Retina (tissue), 1 donor: ENCODE measurements around the gene UBAC2.

Source experiments
- DNase-seq: peaks from one replicate; pipeline ENCODE4 v3.0.0-alpha.2; 2016

The UBAC2 gene

DNA sequence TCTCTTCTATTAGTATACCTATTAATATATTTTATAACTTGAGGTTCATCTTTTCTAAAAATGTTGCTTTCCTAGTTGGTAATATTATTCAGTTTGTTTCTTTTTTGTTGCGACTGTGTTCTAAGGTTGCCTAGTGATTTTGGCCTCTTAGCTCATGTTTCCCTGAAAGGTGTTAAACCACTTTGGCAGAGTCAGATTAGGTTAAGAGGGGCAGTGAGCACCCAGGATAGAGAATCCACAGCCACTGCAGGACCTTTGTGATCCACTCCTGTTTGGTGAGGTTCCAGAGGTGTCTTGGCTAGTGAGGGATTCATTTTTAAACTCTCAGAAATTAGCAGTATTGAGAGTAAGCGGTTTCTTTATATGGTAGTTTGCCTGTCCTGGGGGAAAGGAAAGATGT lies 72.5 kb downstream of the UBAC2 start:
- DNase-seq, result no peak

DNA sequence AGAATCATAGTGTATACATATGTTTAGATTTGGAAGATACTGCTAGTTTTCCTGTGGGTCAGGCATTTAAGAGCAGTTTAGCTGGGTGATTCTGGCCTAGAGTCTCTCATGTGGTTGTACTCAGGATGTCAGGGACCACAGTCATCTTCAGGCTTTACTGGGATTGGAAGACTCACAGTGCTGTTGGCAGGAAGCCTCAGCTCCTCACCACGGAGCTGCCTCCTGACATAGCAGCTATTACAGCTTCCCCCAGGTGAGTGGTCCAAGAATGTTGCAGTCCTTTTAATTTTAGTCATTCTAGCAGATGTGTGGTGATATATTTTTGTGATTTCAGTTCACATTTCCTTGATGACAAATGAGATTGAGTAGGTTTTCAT lies 74.4 kb downstream of the UBAC2 start:
- no peak for DNase-seq

DNA sequence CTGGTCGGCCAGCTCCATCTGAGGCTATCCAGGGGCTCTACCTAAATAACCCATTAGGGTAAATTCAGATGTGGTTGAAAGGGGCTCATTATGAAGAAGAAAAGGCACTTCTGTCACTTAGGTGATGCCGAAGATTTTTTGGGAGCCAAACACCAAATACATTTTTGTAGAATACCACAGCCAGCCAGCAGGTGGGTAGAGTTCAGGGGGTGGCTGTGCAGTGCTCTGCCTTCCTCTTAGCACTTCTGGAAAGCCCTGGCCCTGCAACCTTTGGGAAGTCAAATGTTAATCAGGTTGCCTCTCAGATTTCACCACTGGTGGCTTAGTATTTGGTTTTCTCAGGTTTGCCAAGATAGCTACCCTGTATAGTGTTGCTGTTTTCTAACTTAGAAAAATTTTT lies 76.1 kb downstream of the UBAC2 start:
- DNase-seq, result no peak

DNA sequence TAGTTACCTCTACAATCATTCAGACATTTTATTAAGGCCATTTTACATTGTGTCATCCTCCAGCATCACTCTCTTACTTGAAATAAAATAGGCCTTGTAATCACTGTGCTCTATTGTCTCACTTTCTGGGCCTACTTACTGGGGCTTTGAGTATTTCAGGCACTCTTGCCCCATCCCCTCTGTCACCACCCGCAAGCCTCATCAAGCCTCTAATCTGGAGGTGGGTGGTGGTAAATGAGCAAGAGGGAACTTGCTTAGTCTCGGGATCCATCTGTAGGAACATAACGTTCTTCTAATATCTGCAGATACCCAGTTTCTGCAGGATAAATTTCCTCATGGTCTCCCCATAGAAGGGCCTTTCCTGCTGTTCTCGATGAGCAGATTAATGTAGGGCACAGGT lies 77.0 kb downstream of the UBAC2 start:
- no peak for DNase-seq

DNA sequence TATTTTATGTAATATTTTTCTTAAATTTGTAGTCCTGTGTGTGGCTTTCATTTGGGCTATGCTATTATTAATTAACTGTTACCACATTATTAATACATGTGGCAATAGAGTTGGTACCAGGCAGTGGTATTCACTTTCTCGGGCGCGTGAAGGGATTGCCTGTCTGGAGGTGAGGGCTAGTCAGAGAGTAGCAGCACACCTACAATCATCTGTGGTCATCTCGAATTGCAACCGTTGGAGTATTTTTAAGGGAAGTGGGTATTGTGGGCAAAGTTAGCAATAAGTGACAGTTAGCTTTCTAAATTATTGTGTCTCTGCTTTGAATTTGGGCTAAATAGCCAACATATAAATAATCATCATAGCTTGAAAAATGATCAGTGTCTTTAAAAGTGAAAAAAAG lies 77.5 kb downstream of the UBAC2 start:
- DNase-seq, result no peak

DNA sequence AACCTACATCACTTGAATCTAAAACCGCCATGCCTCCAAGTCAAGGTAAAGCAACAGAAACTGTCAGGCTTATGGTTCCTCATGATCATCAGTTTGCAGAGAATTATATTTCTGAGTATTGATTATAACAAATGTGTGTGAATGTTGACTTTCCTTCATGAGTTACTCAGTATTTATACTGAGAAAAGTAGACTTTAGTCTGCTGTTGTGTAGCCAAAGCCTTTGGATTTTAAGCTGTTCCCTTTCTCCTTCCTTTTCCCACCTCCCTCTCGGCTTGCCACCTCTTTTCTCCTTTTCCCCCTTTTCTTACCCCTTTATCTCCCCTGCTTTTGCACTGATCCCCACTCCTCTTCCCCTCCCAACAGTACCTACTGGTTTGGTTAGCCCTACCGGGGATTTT lies 78.2 kb downstream of the UBAC2 start:
- no peak for DNase-seq

DNA sequence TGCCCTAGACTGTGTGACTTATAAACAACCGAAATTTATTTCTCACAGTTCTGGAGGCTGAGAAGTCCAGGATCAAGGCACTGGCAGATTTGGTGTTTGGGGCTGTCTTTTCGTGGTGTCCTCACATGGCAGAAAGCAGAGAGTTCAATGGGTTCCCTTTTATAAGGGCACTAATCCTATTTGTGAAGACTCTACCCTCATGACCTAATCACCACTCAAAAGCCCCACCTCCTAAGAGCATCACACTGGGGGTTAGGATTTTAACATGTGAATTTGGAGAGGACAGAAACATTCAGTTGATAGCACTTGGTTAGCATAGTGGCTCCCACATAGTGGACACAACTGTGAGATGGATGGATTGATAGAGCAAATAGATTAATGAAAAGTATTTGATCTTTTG lies 79.0 kb downstream of the UBAC2 start:
- no peak for DNase-seq

DNA sequence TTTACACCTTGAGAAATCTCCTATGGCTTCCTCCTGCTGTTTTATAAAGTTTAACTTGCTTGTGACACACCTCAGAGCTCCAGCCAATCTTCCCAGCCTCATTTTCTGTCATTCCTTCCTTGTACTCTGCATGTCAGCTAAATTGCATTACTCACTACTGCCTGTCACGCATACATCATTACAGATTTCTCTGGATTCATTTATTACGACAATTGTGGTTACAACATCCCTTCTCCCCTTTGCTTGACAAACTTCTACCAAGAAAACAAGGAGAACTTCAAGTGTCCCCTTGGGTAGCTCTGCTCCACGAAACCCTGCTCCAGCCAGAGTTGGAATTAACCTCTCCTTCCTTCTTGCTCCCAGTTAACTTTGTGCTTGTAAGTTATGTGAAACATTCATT lies 79.5 kb downstream of the UBAC2 start:
- DNase-seq, result no peak

DNA sequence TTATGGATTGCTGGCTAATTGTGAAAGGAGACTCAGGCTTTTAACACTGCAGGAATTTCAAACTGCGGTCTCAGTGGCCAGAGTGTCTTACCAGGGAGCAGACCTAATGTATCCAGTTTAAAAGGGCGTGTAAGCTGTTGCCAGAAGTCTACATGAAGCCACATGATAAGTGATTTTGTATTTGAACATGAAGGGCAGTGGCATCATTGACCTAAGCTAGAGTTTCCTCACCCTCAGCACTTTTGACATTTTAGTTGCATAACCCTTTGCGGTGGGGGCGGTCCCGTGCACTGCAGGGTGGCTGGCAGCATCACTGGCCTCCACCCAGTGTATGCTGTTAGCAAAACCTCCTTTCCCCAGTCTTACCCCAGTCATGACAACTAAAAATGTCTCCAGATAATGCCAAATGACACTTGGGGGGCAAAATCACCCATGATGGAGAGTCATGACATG lies 81.2 kb downstream of the UBAC2 start:
- DNase-seq, result no peak

DNA sequence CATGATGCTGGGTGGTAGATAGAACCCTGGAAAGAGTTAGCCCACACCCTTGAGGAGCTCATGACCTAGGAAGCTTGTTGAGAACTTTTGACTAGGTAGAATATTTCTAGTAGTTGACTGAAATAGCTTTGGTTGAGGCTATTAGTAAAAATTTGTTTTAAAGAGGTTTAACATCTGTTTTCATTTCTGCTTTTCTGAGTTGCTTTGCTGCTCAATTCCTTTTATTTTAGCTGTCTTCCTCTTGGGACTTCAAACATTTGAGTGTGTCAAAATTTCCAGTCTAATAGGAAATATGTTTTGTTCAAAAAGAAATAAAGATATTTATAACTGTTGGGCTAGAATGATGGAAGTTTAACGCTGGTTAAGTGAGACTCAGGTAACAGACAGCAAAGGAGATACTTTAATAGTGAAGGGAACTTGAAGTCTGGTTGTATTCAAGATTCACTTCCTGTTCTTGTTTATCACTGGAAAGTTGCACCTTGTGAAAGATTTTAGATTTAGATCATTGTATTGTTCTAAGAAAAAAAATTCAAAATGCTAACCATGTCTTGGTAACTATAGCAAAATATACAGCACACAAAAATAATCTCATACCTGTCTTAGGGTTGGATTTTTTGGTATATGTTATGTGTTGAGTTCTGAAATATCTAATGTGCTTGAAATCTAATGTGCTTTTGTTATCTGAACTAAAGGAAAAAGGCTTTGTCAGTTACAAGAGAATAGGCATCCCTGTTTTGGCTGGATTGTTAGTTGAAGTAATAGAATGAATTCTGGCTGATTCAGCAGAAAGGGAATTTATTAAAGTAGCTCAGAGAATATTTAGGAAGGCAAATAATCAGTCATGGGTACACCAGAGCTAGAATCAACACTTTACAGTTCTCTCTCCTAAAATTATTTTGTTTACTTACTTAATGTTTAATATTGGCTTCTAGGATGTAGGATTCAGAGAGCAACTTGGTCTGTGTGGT lies 81.9 kb downstream of the UBAC2 start:
- DNase-seq, result no peak

DNA sequence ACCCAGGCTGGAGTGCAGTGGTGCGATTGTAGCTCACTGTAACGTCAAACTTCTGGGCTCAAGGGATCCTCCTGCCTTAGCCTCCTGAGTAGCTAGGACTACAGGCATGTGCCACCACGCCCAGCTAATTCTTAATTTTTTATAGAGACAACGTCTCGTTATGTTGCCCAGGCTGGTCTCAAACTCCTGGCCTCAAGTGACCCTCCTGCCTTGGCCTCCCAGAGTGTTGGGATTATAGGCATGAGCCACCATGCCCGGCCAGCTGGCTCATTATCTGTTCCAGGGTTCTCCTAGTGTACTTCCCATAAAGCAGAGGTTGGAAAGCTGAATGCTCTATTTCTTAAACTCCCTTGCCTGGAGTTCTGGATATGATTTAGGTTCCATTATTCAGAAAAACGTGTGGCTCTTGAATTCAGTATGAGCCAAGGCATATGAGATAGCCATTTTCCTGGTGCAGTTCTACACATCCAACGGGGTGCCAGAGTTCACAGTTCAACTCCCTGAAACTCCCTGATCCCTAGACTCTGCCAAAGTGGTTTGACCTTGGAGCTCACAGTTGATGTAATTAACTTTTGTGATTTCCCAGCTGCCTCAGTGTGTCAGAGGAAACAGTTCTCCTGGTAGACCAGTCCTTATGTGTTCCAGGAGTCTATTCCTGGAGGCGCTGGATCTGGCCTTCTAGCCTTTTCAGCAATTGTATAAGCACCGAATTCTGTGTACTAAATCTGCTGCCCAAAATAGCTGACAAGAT lies 85.0 kb downstream of the UBAC2 start:
- no peak for DNase-seq

DNA sequence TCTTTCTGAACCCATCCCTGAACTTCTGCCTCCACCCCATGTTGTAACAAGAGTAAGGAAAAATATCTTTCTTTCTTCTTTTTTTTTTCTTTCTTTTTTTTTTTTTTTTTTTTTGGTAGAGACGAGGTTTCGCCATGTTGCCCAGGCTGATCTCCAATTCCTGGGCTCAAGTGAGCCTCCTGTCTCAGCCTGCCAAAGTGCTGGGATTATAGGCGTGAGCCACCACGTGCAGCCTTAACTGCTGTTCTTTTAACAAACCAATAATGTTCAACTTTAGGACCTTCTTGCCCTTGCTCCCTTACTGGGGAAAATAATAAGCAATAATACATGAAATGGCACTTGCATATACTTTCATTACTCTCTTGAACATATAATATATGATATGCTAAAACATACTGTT lies 86.9 kb downstream of the UBAC2 start:
- no peak for DNase-seq

DNA sequence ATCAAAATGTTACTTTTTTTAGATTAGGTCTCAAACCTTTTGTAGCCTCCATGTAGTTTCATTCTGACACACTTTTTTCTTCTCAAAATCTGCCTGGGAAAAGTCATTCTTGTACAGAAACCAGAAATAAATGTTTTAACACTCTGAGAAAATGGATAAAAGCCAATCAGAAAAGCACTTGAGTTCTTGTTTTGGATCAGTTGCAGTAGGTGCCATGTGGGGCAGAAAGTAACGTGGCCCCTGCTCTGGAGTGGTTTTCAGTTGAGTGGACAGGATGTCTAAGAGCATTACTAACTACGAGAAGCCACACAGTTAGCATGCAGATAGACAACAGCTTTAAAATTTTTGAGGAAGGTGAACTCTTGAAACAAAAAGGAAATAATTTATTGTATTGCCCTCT lies 87.4 kb downstream of the UBAC2 start:
- no peak for DNase-seq

DNA sequence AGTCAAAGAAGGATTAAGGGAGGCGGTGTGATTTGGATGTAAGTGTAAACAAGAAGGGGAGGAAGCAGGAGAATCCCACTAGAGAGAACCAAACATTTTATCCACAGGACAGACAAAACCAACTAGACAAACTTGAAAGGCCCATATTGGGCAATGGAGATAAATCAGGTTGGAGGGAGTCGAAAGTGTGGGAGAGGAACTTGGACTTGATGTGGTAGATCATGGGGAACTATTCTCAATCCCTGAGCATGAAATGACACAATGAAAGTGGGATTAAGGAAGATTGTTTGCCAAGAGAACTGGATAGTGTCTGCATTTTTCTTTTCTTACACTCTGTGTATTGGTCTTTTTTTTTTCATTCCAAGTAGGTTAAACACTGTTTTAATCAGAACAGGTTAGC lies 88.6 kb downstream of the UBAC2 start:
- no peak for DNase-seq

DNA sequence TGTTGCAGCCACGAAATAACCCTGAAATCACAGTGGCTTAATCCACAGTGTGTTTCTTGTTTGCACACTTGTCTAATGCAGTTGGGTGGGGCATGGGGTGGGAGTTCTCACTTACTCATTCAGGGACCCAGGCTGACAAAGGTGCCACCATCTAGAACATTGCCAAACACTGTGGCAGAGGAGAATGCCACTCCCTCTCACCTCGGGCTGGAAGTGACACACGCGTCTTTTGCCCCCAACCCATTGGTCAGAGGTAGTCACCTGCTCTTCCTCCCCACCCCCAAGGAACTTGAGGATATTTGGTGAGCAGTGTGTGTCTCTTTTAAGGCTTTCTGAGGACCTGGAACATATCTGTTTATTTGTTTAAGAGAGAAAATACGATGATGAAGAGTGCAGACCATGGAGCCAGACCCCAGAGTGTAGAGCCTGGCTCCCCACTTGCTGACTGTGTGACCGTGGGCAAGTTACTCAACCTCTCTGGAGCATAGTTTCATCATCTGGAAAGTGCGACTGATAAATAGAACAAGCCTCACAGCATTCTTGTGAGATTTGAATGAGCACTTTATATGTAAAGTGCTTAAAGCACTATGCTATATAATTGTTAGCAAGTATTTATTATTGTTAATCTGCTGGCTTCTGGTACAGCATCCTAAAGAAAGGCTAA lies 89.2 kb downstream of the UBAC2 start:
- DNase-seq, result no peak

DNA sequence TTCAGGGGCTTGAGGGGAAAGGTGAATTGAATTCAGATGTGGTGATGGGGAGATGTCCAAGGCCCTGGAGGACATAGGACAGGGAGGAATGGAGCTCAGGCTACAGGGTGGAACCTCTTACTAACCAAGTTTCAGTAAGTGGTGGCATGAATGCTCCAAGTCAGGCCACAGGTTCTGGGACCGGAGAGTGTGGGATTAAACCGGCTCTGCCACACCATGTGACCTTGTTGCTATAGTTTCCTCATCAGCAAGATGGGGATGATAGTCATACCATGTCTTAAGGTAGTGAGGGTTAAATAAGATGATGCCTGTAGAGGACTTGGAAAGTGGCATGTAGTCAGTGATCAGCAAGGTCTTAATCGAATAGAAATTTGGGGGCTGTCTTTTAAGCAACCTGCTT lies 90.2 kb downstream of the UBAC2 start:
- DNase-seq, result no peak

DNA sequence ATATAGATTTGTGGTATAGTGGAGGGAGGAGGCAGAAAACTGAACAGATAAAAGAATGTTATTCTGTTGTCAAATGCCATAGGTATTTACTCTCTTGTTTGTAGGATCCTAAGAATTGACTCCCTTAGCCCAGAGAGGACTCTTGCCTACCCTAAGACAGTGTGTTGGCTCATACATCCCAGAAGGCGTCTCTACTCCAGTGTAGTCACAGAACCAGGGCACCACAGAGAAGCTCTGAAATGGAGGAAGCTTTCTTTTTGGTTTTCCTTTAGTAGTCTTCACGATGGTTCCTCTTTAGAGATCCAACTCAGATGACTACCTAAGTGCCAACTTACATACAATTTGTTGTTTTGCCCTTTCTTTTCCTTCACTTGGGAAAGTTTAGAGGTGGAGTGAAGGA lies 92.5 kb downstream of the UBAC2 start:
- DNase-seq, result no peak

DNA sequence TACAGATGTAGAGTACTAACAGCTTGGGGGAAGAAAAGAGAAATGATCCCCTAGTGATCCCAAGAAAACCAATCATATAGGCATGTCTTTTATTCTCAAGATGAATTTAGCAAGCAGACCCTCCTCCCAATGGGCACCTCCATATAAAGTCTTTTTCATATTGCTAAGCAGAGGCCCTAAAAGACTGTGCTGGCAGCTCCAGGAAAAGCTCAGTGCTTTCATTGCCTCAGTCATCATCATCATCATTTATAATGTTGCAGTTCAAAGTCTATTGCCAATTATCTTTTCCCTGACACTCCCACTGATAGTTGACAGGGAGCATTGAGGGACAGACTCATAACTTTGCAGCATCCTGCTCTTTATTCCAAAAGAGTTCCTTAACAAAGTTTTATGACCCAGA lies 93.5 kb downstream of the UBAC2 start:
- DNase-seq, result no peak

DNA sequence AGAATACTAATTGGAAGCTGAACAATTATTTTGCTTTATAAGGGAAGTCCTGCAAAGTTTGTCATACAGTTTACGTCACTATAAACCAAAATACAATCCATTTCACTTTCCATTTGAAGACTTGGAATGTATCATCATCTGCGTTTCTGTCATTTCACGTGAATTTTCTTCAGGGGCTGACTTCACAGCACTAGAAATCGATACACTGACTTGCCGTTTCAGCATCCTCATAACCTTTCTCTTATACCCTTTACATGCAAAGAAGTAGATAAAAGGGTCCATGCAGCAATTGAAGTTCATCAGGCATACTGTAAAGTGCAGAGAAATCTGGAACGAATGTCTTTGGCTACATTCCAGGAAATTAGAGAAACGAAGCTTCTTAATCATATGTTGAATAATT lies 94.3 kb downstream of the UBAC2 start:
- DNase-seq, result no peak

DNA sequence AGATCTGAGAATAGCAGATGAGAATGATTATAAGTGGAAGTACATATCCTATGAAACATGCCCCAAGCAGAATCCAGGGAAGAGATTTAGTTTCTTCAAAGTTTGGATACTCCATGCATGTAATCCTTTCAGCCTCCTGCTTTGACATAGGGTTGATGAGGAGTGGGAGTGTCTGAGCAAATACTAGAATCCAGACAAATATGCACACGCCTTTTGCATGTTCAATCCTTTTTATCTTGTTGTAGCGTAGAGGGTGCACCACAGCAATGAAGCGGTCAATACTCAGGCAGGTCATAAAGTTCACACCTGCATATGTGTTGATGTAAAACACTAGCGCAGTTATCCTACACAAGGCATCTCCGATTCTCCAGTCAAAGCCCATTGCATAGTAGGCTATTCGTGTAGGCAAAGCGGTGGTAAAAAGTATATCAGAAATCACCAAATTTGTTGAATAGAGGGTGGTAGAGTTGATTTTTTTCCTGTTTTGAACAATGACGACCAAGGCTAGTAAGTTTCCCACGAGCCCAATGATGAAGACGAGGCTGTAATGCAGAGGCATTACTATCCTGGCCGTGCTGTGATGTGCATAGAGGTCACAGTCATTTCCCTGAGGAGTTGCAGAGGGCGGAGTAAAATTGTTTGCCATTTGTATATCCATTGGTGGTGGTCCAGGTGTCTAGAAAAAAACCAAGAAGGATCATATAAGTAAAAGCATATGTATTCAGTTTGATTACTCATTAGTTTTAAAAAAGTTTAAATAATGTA lies 95.0 kb downstream of the UBAC2 start:
- DNase-seq, result no peak

DNA sequence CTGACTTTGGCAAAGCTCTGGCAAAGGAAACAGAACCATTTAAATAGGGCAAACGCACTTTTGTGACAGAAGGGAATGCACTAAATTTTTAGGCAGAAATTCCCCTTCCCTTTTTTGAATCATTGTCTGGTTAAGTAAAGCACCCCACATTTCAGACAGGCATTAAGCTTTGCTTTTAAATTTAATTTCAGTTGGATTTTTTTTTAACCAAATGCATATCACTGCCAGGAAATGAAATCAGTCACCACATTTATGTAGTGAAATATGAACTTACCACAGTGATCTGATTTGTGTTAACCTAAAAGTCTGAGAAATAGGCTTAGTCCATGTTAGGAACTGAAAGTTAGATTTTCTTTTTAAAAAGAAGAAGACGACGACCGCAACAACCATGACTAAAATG lies 95.7 kb downstream of the UBAC2 start:
- no peak for DNase-seq

DNA sequence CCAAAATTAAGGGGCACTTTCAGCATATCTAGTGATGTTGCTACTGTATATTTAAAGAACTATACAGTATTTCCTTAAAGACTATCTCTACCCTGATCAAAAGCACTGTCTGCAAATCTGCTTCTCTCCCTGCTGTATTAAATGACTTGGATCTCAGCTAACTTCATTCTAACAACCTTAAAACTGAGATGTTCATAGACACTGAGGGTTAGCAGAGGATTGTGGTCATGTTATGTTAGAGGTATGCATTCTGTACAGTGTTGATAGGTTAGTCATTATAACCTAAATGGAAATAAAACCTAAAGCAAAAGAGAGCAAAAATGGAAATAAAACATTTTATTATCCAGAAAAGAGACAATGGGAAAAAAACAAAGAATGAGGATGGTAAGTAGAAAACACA lies 96.7 kb downstream of the UBAC2 start:
- DNase-seq, result no peak

DNA sequence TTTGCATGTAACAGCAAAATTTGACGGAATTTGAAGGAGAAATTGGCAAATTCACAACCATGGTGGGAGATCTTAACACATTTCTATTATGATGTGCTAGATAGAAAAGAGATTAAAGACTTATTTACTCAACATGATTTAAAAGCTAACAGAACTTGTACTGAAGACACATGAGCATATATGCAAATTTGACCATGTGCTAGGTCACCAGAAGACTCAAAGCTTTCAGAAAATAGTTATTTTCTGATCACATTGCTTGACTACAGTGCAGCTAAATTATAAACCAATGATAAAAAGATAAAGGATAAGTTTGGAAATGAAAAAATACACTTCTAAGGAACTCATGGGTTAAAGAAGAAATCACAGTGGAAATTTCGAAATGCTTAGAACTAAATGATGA lies 97.4 kb downstream of the UBAC2 start:
- DNase-seq, result no peak
